Measurements from ENCODE around the gene TOM1L2. TPM values are rescaled to one million over a fixed set of nuclear protein-coding genes. Genes with fewer than 3 reads are reported as not detected.

The TOM1L2 gene
- total RNA-seq, 1 donor from 2014 or later = 19.4 TPM

DNA sequence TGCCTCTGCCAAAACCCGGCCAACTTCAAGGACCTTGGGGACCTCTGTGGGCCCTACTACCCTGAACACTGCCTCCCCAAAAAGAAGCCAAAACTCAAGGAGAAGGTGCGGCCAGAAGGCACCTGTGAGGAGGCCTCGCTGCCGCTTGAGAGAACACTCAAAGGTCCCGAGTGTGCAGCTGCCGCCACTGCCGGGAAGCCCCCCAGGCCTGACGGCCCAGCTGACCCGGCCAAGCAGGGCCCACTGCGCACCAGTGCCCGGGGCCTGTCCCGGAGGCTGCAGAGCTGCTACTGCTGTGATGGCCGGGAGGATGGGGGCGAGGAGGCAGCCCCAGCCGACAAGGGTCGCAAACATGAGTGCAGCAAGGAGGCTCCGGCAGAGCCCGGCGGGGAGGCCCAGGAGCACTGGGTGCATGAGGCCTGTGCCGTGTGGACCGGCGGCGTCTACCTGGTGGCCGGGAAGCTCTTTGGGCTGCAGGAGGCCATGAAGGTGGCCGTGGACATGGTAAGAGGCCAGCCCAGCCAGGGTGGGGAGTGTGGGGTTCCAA lies 174.1 kb downstream of the TOM1L2 start:
- no peak overlapping the region for H3K4me3 ChIP-seq (ENCODE audit: low read depth, low read length)
- DNase-seq (ENCODE audit: low read depth) = no peak
- TF ChIP-seq, protein P1, sequence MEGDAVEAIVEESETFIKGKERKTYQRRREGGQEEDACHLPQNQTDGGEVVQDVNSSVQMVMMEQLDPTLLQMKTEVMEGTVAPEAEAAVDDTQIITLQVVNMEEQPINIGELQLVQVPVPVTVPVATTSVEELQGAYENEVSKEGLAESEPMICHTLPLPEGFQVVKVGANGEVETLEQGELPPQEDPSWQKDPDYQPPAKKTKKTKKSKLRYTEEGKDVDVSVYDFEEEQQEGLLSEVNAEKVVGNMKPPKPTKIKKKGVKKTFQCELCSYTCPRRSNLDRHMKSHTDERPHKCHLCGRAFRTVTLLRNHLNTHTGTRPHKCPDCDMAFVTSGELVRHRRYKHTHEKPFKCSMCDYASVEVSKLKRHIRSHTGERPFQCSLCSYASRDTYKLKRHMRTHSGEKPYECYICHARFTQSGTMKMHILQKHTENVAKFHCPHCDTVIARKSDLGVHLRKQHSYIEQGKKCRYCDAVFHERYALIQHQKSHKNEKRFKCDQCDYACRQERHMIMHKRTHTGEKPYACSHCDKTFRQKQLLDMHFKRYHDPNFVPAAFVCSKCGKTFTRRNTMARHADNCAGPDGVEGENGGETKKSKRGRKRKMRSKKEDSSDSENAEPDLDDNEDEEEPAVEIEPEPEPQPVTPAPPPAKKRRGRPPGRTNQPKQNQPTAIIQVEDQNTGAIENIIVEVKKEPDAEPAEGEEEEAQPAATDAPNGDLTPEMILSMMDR (conservative IDR thresholded peaks at IDR 0.05; ENCODE audit: low read depth, low read length) = no peak

DNA sequence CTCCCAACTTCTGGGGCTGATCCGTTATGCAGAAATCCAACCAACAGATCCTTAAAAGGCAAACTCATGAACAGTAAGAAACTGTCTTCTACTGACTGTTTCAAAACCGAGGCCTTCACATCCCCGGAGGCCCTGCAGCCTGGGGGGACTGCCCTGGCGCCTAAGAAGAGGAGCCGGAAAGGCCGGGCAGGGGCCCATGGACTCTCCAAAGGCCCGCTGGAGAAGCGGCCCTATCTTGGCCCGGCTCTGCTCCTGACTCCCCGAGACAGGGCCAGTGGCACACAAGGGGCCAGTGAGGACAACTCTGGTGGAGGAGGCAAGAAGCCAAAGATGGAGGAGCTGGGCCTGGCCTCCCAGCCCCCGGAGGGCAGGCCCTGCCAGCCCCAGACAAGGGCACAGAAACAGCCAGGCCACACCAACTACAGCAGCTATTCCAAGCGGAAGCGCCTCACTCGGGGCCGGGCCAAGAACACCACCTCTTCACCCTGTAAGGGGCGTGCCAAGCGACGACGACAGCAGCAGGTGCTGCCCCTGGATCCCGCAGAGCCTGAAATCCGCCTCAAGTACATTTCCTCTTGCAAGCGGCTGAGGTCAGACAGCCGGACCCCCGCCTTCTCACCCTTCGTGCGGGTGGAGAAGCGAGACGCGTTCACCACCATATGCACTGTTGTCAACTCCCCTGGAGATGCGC lies 174.9 kb downstream of the TOM1L2 start:
- no peak overlapping the region for H3K4me3 ChIP-seq (ENCODE audit: low read depth, low read length)
- TF ChIP-seq, protein P1 (conservative IDR thresholded peaks at IDR 0.05; ENCODE audit: low read depth, low read length) = no peak
- DNase-seq (ENCODE audit: low read depth) = no peak

DNA sequence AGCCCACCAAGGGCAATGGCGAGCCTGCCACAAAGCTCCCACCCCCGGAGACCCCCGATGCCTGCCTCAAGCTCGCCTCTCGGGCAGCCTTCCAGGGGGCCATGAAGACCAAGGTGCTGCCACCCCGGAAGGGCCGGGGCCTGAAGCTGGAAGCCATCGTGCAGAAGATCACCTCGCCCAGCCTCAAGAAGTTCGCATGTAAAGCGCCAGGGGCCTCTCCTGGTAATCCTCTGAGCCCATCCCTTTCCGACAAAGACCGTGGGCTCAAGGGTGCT lies 175.5 kb downstream of the TOM1L2 start:
- DNase-seq (ENCODE audit: low read depth) = no peak
- no peak overlapping the region for H3K4me3 ChIP-seq (ENCODE audit: low read depth, low read length)
- TF ChIP-seq, protein P1 (conservative IDR thresholded peaks at IDR 0.05; ENCODE audit: low read depth, low read length) = no peak

DNA sequence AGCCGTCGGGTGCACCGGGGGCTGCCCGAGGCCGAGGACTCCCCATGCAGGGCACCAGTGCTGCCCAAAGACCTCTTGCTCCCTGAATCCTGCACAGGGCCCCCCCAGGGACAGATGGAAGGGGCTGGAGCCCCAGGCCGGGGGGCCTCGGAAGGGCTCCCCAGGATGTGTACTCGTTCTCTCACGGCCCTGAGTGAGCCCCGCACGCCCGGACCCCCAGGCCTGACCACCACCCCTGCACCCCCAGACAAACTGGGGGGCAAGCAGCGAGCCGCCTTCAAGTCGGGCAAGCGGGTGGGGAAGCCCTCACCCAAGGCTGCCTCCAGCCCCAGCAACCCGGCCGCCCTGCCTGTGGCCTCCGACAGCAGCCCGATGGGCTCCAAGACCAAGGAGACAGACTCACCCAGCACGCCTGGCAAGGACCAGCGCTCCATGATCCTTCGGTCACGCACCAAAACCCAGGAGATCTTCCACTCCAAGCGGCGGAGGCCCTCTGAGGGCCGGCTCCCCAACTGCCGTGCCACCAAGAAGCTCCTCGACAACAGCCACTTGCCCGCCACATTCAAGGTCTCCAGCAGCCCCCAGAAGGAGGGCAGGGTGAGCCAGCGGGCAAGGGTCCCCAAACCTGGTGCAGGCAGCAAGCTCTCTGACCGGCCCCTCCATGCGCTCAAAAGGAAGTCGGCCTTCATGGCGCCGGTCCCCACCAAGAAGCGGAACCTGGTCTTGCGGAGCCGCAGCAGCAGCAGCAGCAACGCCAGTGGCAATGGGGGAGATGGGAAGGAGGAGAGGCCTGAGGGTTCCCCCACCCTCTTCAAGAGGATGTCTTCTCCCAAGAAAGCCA lies 176.0 kb downstream of the TOM1L2 start:
- TF ChIP-seq, protein P1 (conservative IDR thresholded peaks at IDR 0.05; ENCODE audit: low read depth, low read length) = no peak
- DNase-seq (ENCODE audit: low read depth) = no peak
- H3K4me3 ChIP-seq (ENCODE audit: low read depth, low read length) = no peak overlapping the region

DNA sequence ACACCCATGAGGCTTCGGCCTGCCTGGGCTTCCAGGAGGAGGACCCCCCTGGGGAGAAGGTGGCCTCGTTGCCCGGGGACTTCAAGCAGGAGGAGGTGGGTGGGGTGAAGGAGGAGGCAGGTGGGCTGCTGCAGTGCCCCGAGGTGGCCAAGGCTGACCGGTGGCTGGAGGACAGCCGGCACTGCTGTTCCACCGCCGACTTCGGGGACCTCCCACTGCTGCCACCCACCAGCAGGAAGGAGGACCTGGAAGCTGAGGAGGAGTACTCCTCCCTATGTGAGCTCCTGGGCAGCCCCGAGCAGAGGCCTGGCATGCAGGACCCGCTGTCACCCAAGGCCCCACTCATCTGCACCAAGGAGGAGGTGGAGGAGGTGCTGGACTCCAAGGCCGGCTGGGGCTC lies 176.9 kb downstream of the TOM1L2 start:
- no peak overlapping the region for H3K4me3 ChIP-seq (ENCODE audit: low read depth, low read length)
- TF ChIP-seq, protein P1 (conservative IDR thresholded peaks at IDR 0.05; ENCODE audit: low read depth, low read length) = no peak
- no peak for DNase-seq (ENCODE audit: low read depth)

GRCh38 chr17:17794382-17794781 lies 177.8 kb downstream of the TOM1L2 start:
- H3K4me3 ChIP-seq (ENCODE audit: low read depth, low read length) = no peak overlapping the region
- TF ChIP-seq, protein P1 (conservative IDR thresholded peaks at IDR 0.05; ENCODE audit: low read depth, low read length) = no peak
- DNase-seq (ENCODE audit: low read depth) = no peak

Other genes starting within 250 kb of the TOM1L2 start
- gene SREBF1, start 135.4 kb downstream of the TOM1L2 start, total RNA-seq = 58.3 and 65.1 TPM in 2 replicates
- 0.06 and 0.72 TPM in 2 replicates for gene DRC3, start 462 bp upstream of the TOM1L2 start, total RNA-seq
- 10.2 and 19.5 TPM in 2 replicates for gene ATPAF2, start 66.8 kb upstream of the TOM1L2 start, total RNA-seq
- 4.8 and 7.0 TPM in 2 replicates for gene GID4, start 67.0 kb upstream of the TOM1L2 start, total RNA-seq
- gene DRG2, start 115.5 kb upstream of the TOM1L2 start, total RNA-seq = 35.3 and 57.5 TPM in 2 replicates
- gene MYO15A, start 136.4 kb upstream of the TOM1L2 start, total RNA-seq = 0.07 and 0.17 TPM in 2 replicates
- gene ALKBH5, start 211.4 kb upstream of the TOM1L2 start, total RNA-seq = 81.2 and 101 TPM in 2 replicates